ENCODE data around the gene ALG6.
"Not testable (repeated sequence)": the region's sequence is repeated elsewhere in the genome, so short reads cannot be mapped to it uniquely, and the experiment has no call there.

Gene ALG6

GRCh38 chr1:63418101-63418500, 50.7 kb downstream of the ALG6 start:
- Histone ChIP-seq H2AFZ (ENCODE audit: low read length) (no peak overlapping the region), H3K4me2 (ENCODE audit: low read length) (no peak overlapping the region), H3F3A (ENCODE audit: insufficient read depth, low read length) (no peaks in the 10 kb centered on the region), H3K4me3 (ENCODE audit: low read depth, low read length, poor library complexity, severe bottlenecking) (no peak overlapping the region), H3K36me3 (ENCODE audit: insufficient read depth, low read length) (peaks cover 24% of the 10 kb centered on the region), H3K27me3 (ENCODE audit: insufficient read depth, low read length) (no peaks in the 10 kb centered on the region), H3K9ac (ENCODE audit: low read length) (no peak overlapping the region), H3K27ac (ENCODE audit: low read depth, low read length, poor library complexity, severe bottlenecking) (no peak overlapping the region), H3K4me1 (ENCODE audit: insufficient read depth, low read length, severe bottlenecking) (no peaks in the 10 kb centered on the region), H3K9me2 (ENCODE audit: low read depth, low read length) (no peaks in the 10 kb centered on the region), H4K20me1 (ENCODE audit: insufficient read depth, low read length) (no peaks in the 10 kb centered on the region), H3K79me2 (ENCODE audit: insufficient read depth, low read length) (no peaks in the 10 kb centered on the region), H3K9me3 (ENCODE audit: low read length) (no peaks in the 10 kb centered on the region)
- no peak for TF ChIP-seq CTCF (IDR thresholded peaks at IDR 0.05; ENCODE audit: low read length)
- TF ChIP-seq EZH2 (IDR thresholded peaks at IDR 0.05; ENCODE audit: borderline replicate concordance, low read length): no peak

DNA sequence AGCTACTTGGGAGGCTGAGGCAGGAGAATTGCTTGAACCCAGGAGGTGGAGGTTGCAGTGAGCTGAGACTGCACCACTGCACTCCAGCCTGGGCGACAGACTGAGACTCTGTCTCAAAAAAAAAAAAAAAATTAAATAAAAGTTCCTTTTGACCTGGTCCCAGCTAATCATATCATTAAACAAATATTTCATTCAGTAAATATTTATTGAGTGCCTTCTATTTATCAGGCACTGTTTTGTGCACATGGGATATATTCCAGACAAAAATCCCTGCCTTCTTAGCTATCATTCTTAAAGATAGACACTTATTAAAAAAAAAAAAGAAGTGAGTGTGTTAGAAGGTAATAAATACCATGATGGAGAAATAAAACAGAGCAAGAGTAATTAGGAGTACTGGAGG, 53.3 kb downstream of the ALG6 start:
- not testable (repeated sequence) for H3K27me3 ChIP-seq (ENCODE audit: insufficient read depth, low read length)

GRCh38 chr1:63423649-63424048, 56.2 kb downstream of the ALG6 start:
- peaks cover 11% of the 10 kb centered on the region for H3K36me3 ChIP-seq (ENCODE audit: insufficient read depth, low read length)
- H3K27ac ChIP-seq (ENCODE audit: low read depth, low read length, poor library complexity, severe bottlenecking): no peak overlapping the region
- no peak overlapping the region for H3K4me2 ChIP-seq (ENCODE audit: low read length)
- H3K4me1 ChIP-seq (ENCODE audit: insufficient read depth, low read length, severe bottlenecking): no peaks in the 10 kb centered on the region
- H3F3A ChIP-seq (ENCODE audit: insufficient read depth, low read length): no peaks in the 10 kb centered on the region
- no peaks in the 10 kb centered on the region for H4K20me1 ChIP-seq (ENCODE audit: insufficient read depth, low read length)
- no peaks in the 10 kb centered on the region for H3K79me2 ChIP-seq (ENCODE audit: insufficient read depth, low read length)
- H3K27me3 ChIP-seq (ENCODE audit: insufficient read depth, low read length): no peaks in the 10 kb centered on the region
- peaks cover under 1% of the 10 kb centered on the region; the same call in 1 of the 2 replicates for H3K9me2 ChIP-seq (ENCODE audit: low read depth, low read length)
- H2AFZ ChIP-seq (ENCODE audit: low read length): no peak overlapping the region
- no peak overlapping the region for H3K9ac ChIP-seq (ENCODE audit: low read length)
- H3K4me3 ChIP-seq (ENCODE audit: low read depth, low read length, poor library complexity, severe bottlenecking): no peak overlapping the region
- no peaks in the 10 kb centered on the region for H3K9me3 ChIP-seq (ENCODE audit: low read length)
- no peak for TF ChIP-seq EZH2 (IDR thresholded peaks at IDR 0.05; ENCODE audit: borderline replicate concordance, low read length)
- TF ChIP-seq CTCF (IDR thresholded peaks at IDR 0.05; ENCODE audit: low read length): no peak

More for the DNA sequence above, 53.3 kb downstream of the ALG6 start:
- not testable (repeated sequence) for H3K27ac ChIP-seq (ENCODE audit: low read depth, low read length, poor library complexity, severe bottlenecking); H3K79me2 ChIP-seq (ENCODE audit: insufficient read depth, low read length); H3K9me3 ChIP-seq (ENCODE audit: low read length); H3K9ac ChIP-seq (ENCODE audit: low read length); H3K9me2 ChIP-seq (ENCODE audit: low read depth, low read length); H3K4me1 ChIP-seq (ENCODE audit: insufficient read depth, low read length, severe bottlenecking); H2AFZ ChIP-seq (ENCODE audit: low read length); H4K20me1 ChIP-seq (ENCODE audit: insufficient read depth, low read length); H3K4me3 ChIP-seq (ENCODE audit: low read depth, low read length, poor library complexity, severe bottlenecking); H3F3A ChIP-seq (ENCODE audit: insufficient read depth, low read length); H3K4me2 ChIP-seq (ENCODE audit: low read length)
- peaks cover 16% of the 10 kb centered on the region for H3K36me3 ChIP-seq (ENCODE audit: insufficient read depth, low read length)

GRCh38 chr1:63428815-63429214, 61.4 kb downstream of the ALG6 start:
- no peak overlapping the region for H3K4me2 ChIP-seq (ENCODE audit: low read length)
- no peaks in the 10 kb centered on the region for H3K4me1 ChIP-seq (ENCODE audit: insufficient read depth, low read length, severe bottlenecking)
- H3K79me2 ChIP-seq (ENCODE audit: insufficient read depth, low read length): no peaks in the 10 kb centered on the region
- H3K9me3 ChIP-seq (ENCODE audit: low read length): peaks cover 3% of the 10 kb centered on the region; the same call in 1 of the 2 replicates
- peaks cover 3% of the 10 kb centered on the region; the same call in 1 of the 2 replicates for H3K9me2 ChIP-seq (ENCODE audit: low read depth, low read length)
- no peaks in the 10 kb centered on the region for H4K20me1 ChIP-seq (ENCODE audit: insufficient read depth, low read length)
- no peak overlapping the region for H3K4me3 ChIP-seq (ENCODE audit: low read depth, low read length, poor library complexity, severe bottlenecking)
- H2AFZ ChIP-seq (ENCODE audit: low read length): no peak overlapping the region
- no peaks in the 10 kb centered on the region for H3K27me3 ChIP-seq (ENCODE audit: insufficient read depth, low read length)
- H3F3A ChIP-seq (ENCODE audit: insufficient read depth, low read length): no peaks in the 10 kb centered on the region
- no peak for TF ChIP-seq EZH2 (IDR thresholded peaks at IDR 0.05; ENCODE audit: borderline replicate concordance, low read length)
- no peak for TF ChIP-seq CTCF (IDR thresholded peaks at IDR 0.05; ENCODE audit: low read length)
- peaks cover 42% of the 10 kb centered on the region for H3K36me3 ChIP-seq (ENCODE audit: insufficient read depth, low read length)
- H3K9ac ChIP-seq (ENCODE audit: low read length): no peak overlapping the region
- H3K27ac ChIP-seq (ENCODE audit: low read depth, low read length, poor library complexity, severe bottlenecking): no peak overlapping the region
